ENCODE results near the gene XYLT2. TPM values are rescaled to one million over a fixed set of nuclear protein-coding genes. Genes with fewer than 3 reads are reported as not detected.

Gene XYLT2
- total and polyA plus RNA-seq, 10 of the 15 experiments (the other 5 are each of a cell fraction or from before 2014, with no cell fraction given), result 0.82 to 20.6 (median 13.0) TPM

DNA sequence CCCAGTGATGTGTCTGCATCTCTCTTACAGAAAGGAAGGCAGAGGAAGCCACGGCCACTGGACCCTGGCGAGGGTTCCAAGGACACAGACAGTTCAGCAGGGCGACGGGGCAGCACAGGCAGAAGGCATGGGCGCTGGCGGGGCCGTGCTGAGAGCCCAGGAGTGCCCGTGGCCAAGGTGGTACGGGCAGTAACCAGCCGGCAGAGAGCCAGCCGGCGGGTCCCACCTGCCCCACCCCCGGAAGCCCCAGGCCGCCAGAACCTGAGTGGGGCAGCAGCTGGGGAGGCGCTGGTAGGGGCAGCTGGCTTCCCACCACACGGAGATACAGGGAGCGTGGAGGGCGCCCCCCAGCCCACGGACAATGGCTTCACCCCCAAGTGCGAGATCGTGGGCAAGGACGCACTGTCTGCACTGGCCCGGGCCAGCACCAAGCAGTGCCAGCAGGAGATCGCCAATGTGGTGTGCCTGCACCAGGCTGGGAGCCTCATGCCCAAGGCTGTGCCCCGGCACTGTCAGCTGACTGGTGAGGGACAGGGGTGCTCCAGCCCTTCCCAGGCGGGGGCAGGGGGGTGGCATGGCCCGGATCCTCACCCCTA lies 7.8 kb downstream of the XYLT2 start:
- no peaks in the 10 kb centered on the region for H3K79me2 ChIP-seq (ENCODE audit: control insufficient read depth, insufficient read depth, low read length)
- FAIRE-seq (no peak), DNase-seq (ENCODE audit: low read depth, low spot score) (no peak), ATAC-seq (no peak)
- POLR2A ChIA-PET, result interaction anchor here (0.6 kb wide), 1 partner anchor 108 kb away, joined by 3 read pairs; no protein-coding TSS in a partner anchor
- RAD21 ChIA-PET (ENCODE audit: unreplicated experiment), result no interaction called here
- WGBS (ENCODE audit: insufficient coverage, insufficient replicate concordance, low lambda C conversion rate, missing lambda C conversion rate), result 91% methylated on average over 27 of the region's 27 CpGs
- H3K27ac ChIP-seq (ENCODE audit: control insufficient read depth, insufficient read depth), result no peak overlapping the region
- CTCF ChIA-PET, result no interaction called here
- H2AFZ ChIP-seq (ENCODE audit: control insufficient read depth, low read depth, low read length), result no peak overlapping the region
- no peaks in the 10 kb centered on the region for H3K27me3 ChIP-seq (replicated peaks in 1 of 2; ENCODE audit: control insufficient read depth in 2 of 2, insufficient read depth in 2 of 2, low read length in 1 of 2)
- H3K9me3 ChIP-seq (replicated peaks; ENCODE audit: control insufficient read depth, insufficient read depth, low read length), result no peaks in the 10 kb centered on the region
- H3K4me2 ChIP-seq (ENCODE audit: control insufficient read depth, insufficient read depth), result no peak overlapping the region
- H3K4me1 ChIP-seq (ENCODE audit: control insufficient read depth, insufficient read depth, low read length), result no peaks in the 10 kb centered on the region; the same call in 1 of the 2 replicates
- in situ Hi-C loops (cut with MboI) (no loop called here), intact Hi-C loops (cut with micrococcal nuclease; ENCODE audit: unreplicated experiment) (no loop called here)
- no peak overlapping the region for H3K9ac ChIP-seq (ENCODE audit: control insufficient read depth, insufficient read depth, low read length)
- TF ChIP-seq CBFB (IDR thresholded peaks at IDR 0.05; ENCODE audit: low read depth) (no peak), POLR2A (IDR thresholded peaks at IDR 0.05; ENCODE audit: low read depth, low read length) (peak; percentile 52; the same call in 1 of the 2 replicates)
- no peaks in the 10 kb centered on the region for H4K20me1 ChIP-seq (ENCODE audit: control insufficient read depth, insufficient read depth)
- SMC1A ChIA-PET (ENCODE audit: uncharacterized antibody, unreplicated experiment), result no interaction called here
- no TSS peak for BruUV-seq (replicated peaks)
- H3K36me3 ChIP-seq (ENCODE audit: control insufficient read depth in 2 of 2, insufficient read depth in 2 of 2, low read length in 1 of 2), result peaks cover 3 to 34% of the 10 kb centered on the region in 2 experiments; a peak in 3 of 4 replicates
- no peak overlapping the region for H3K4me3 ChIP-seq

DNA sequence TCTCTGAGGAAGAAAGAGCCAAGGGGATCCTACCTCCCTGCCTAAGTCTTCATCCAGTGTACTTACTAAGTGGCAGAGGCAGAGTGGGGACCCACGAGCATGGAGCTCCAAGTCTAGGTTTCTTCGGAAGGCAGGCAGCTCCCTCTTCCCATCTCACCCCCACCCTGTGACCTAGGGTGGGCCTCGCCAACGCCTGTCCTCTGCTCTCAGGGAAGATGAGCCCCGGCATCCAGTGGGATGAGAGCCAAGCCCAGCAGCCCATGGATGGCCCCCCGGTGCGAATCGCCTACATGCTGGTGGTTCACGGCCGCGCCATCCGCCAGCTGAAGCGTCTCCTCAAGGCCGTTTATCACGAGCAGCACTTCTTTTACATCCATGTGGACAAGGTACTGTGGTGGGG lies 8.3 kb downstream of the XYLT2 start:
- in situ Hi-C loops (cut with MboI), result no loop called here
- ChIA-PET SMC1A (ENCODE audit: uncharacterized antibody, unreplicated experiment) (no interaction called here), POLR2A (interaction anchor here (0.5 to 0.6 kb wide), 2 partner anchors 15 to 108 kb away, joined by 3 to 6 read pairs; no protein-coding TSS in a partner anchor), RAD21 (ENCODE audit: unreplicated experiment) (no interaction called here), CTCF (no interaction called here)
- no peaks in the 10 kb centered on the region for H3K4me1 ChIP-seq (ENCODE audit: control insufficient read depth, insufficient read depth, low read length)
- H3K36me3 ChIP-seq (ENCODE audit: control insufficient read depth in 2 of 2, insufficient read depth in 2 of 2, low read length in 1 of 2), result peaks cover 6 to 34% of the 10 kb centered on the region in 2 experiments; a peak in 3 of 4 replicates
- no peaks in the 10 kb centered on the region for H3K9me3 ChIP-seq (replicated peaks; ENCODE audit: control insufficient read depth, insufficient read depth, low read length)
- no peak overlapping the region for H3K4me3 ChIP-seq
- H3K27me3 ChIP-seq (replicated peaks in 1 of 2; ENCODE audit: control insufficient read depth in 2 of 2, insufficient read depth in 2 of 2, low read length in 1 of 2), result no peaks in the 10 kb centered on the region
- H3K4me2 ChIP-seq (ENCODE audit: control insufficient read depth, insufficient read depth), result no peak overlapping the region
- intact Hi-C loops (cut with micrococcal nuclease; ENCODE audit: unreplicated experiment), result no loop called here
- WGBS (ENCODE audit: insufficient coverage, insufficient replicate concordance, low lambda C conversion rate, missing lambda C conversion rate), result 97% methylated on average over 15 of the region's 15 CpGs
- H3K27ac ChIP-seq (ENCODE audit: control insufficient read depth, insufficient read depth), result no peak overlapping the region
- no peaks in the 10 kb centered on the region for H3K79me2 ChIP-seq (ENCODE audit: control insufficient read depth, insufficient read depth, low read length)
- FAIRE-seq (no peak), DNase-seq (ENCODE audit: low read depth, low spot score) (no peak), ATAC-seq (no peak)
- H4K20me1 ChIP-seq (ENCODE audit: control insufficient read depth, insufficient read depth), result no peaks in the 10 kb centered on the region
- H2AFZ ChIP-seq (ENCODE audit: control insufficient read depth, low read depth, low read length), result no peak overlapping the region
- BruUV-seq (replicated peaks), result no TSS peak
- H3K9ac ChIP-seq (ENCODE audit: control insufficient read depth, insufficient read depth, low read length), result no peak overlapping the region
- TF ChIP-seq ZBED1 (IDR thresholded peaks at IDR 0.05; ENCODE audit: borderline replicate concordance), result no peak
- no peak for TF ChIP-seq E2F4 (IDR thresholded peaks at IDR 0.05; ENCODE audit: low read depth, low read length)
- TF ChIP-seq ZNF24 (IDR thresholded peaks at IDR 0.05), result no peak
- TF ChIP-seq MXI1 (IDR thresholded peaks at IDR 0.05; ENCODE audit: low read depth, low read length), result no peak
- no peak for TF ChIP-seq RAD21 (IDR thresholded peaks at IDR 0.05; ENCODE audit: insufficient read depth, low read depth, low read length)
- TF ChIP-seq ESRRA (IDR thresholded peaks at IDR 0.05; ENCODE audit: low read length), result no peak
- TF ChIP-seq ATF3 (IDR thresholded peaks at IDR 0.05; ENCODE audit: borderline replicate concordance, extremely low read depth, low read depth, low read length), result no peak
- no peak for TF ChIP-seq DPF2 (IDR thresholded peaks at IDR 0.05)
- TF ChIP-seq EP300 (IDR thresholded peaks at IDR 0.05; ENCODE audit: borderline replicate concordance in 1 of 2, control insufficient read depth in 1 of 2, low read depth in 2 of 2, low read length in 2 of 2), result no peak
- TF ChIP-seq YBX1 (IDR thresholded peaks at IDR 0.05), result no peak
- TF ChIP-seq TCF12 (IDR thresholded peaks at IDR 0.05; ENCODE audit: low read depth, low read length), result no peak
- TF ChIP-seq TBL1XR1 (IDR thresholded peaks at IDR 0.05; ENCODE audit: low read depth, low read length), result no peak

Measured in GM12878 (cell line).